Stimulated activated CD4-positive, alpha-beta T cell treated with anti-CD3 and anti-CD28 coated beads, Interleukin-12 subunit alpha, Interleukin-12 subunit beta, amount 100 ng/mL, for 4 hours (primary cell): ENCODE measurements around the gene PIAS4.
A peak's percentile ranks its signal among the peaks of the same experiment; 100 is the strongest.
"Not testable (repeated sequence)": the region's sequence is repeated elsewhere in the genome, so short reads cannot be mapped to it uniquely, and the experiment has no call there.

Experiments used
- DNase-seq: peaks from one replicate; pipeline ENCODE4 v3.0.0-alpha.2; 2020

Gene PIAS4, protein sequence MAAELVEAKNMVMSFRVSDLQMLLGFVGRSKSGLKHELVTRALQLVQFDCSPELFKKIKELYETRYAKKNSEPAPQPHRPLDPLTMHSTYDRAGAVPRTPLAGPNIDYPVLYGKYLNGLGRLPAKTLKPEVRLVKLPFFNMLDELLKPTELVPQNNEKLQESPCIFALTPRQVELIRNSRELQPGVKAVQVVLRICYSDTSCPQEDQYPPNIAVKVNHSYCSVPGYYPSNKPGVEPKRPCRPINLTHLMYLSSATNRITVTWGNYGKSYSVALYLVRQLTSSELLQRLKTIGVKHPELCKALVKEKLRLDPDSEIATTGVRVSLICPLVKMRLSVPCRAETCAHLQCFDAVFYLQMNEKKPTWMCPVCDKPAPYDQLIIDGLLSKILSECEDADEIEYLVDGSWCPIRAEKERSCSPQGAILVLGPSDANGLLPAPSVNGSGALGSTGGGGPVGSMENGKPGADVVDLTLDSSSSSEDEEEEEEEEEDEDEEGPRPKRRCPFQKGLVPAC

DNA sequence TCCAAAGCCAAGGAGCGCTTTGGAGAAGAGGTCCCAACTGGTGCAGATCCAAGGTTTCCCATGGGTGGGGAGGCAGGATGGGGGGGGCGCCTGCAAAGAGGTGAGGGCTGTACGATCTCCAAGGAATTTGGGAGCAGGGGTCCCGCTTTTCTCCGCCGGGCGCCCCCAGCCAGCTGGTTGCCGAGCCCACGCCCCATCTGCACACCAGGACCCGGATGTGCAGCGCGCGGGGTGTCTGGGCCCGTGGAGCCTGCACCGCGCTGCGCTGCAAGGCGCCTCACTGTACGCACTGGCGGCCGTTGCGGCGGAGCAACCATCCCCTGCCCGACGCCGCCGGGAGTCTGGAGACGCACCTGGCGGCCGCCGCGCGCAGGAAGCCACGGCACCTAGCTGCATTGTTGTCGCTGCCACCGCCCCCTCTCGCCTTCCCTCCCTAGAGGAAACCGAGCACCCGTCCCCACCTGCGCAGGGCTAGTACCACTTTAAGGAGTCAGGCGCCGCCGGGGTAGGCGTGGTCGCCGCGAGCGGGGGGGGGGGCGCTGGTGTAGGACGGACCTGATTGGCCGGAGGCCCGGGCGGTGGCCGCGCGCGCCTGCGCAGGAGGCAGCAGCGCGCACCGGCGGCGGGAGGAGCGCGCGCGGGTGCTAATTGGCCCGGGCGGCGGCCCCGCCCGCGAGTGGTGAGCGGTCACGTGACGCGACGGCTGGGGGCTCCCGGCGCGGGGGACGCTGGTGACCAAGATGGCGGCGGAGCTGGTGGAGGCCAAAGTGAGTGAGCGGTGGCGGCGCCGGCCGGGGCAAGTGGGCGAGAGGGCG is at the start of gene PIAS4:
Gene PIAS4, plus strand, starts transcription at position 716 of the 815 bp plus-strand sequence. Its CDS starts 25 bp downstream, at position 741.
- peak; percentile 91 for DNase-seq

DNA sequence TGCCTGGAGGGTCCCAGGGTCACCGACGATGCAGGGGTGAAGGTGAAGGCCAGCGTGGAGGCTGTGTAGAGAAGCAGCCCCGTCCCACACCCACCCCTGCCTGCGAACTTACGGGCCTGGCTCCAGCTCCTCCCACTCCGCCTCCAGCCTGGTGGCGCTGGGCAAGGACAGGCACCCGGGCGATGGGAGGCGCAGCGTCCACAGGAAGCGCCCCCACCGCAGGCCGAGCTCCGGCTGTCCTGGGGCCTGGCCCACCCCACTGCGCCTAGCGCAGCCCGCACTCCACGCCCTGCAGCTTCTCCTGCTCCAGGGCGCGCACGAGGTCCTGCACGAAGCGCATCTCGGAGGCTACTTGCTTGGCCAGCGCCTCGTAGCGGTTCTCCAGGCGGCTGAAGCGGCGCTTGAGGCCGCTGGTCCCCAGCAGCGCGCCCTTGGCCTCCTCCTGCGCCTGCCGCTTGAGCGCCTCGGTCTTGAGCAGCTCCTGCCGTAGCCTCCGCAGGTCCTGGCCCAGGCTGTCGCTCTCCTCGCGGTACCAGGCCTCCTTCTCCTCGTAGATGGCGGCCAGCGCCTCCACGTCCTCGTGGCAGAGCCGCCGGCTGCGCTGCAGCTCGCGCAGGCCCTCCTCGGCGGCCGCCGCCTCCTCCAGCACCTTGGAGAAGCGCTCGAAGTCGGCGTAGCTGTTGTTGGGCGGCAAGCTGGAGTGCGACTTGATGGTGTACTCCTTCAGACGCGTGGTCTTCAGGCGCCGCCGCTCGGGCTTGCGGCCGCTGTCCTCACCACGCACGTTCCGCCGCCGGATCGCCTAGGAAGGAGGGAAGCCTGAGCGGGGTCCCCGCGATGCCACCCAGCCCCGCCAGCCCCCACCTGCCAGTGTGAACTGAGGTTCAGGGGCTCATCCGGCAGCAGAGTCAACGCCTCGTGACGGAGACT is 48.4 kb upstream of the PIAS4 start:
- no peak for DNase-seq

DNA sequence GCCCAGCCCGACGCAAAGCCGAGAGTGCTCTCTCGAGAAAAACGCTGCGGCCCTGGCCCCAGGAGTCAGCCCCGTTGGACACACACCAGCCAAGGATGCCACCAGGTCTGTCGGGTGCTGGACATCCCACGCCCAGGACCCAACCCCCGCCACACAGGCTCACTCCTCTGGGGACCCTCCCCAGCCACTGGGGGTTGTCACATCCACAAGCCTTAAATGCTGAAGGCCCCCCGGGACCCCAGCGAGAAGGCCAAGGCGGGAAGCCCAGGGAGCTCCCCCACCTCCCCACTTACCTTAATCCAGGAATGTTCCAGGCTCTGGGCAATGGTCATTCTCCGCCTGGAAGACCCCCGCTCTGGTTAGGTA is 47.8 kb upstream of the PIAS4 start:
- DNase-seq: no peak

DNA sequence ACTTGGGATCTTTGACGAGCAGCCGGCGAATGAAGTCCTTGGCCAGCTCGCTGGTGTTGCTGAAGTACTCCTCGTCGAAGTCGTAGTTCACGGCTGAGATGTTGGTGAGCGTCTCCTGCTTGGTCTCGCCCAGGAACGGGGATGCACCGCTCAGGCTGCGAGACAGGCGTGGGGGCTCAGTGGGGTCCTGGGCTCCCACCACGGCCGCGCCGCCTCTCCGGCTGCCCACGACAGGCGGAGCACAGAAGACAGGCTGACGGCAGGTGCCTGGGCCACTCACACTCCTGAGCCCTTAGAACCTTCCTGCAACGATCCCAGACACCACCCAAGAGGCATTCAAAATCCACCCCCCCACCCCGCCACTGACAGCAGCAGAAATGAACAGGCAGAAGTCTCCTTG is 46.5 kb upstream of the PIAS4 start:
- DNase-seq: no peak

DNA sequence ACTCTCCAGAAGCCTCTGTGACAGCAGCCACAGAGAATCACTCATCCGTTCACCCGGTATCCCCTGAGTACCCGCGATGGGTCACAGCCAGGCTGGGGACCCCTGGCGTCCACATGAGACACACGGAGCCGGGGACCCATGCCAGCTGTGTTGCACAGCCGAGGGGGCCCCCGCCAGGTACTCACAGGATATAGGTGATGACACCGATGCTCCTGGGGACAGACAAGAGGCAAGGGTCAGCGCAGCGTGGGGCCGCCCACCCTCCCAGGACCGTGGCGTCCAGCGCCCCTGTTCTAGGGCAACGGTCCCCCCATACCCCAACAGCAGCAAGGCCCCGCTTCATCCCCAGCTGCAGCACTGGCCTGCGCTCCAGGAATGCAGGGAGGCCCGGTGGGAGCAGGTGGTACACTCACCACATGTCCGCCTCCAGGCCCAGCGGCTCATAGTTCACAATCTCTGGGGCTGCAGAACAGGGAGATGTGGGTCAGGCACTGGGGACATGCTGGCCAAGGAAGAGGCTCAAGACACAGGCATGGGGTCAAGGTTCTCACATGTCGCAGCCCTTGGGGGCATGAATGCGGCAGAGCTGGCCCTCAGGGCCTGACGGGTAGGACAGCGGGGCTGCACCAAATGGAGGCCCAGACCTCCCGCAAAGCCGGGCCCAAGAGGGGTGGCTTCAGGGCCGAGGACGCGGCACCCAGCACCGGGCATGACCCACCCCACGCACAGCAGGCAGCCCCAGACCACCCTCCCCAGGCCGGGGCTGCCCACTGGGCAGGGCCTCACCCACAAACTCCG is 43.9 kb upstream of the PIAS4 start:
- DNase-seq: no peak

DNA sequence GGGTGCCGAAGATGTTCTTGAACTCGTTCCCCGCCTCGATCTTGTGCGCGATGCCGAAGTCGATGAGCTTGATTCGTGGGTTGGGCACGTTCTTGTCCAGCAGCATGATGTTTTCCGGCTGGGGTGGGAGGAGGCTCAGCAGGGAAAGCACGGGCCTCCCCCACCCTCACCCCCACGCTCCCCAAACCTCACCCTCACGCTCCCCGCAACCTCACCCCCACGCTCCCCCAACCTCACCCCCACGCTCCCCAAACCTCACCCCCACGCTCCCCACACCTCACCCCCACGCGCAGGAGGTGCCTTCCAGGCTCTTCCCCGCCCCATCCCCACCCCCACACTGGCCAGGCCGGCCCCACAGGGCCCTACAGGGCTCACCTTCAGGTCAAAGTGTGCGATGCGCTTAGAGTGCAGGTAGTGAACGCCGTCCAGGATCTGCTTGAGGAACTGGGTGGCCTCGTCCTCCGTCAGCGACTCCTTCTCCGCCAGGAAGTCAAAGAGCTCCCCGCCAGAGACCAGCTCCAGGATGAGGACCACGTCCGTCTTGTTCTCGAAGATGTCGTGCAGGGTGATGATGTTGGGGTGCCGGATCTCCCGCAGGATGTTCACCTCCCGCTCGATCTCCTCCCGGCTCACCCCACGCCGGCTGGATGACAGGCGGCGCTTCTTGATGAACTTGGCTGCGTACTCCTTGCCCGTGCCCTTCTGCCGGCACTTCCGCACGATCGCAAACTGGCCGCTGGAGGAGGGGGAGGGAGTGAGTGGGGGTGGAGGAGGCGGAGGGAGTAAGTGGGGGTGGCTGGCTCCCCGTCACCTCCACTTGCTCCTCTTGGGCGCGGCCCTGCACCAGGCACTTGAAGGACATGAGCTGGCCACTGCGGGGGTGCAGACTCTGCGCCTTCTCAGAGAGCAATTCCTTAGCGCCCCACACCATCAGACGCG is 43.0 kb upstream of the PIAS4 start:
- DNase-seq: no peak

DNA sequence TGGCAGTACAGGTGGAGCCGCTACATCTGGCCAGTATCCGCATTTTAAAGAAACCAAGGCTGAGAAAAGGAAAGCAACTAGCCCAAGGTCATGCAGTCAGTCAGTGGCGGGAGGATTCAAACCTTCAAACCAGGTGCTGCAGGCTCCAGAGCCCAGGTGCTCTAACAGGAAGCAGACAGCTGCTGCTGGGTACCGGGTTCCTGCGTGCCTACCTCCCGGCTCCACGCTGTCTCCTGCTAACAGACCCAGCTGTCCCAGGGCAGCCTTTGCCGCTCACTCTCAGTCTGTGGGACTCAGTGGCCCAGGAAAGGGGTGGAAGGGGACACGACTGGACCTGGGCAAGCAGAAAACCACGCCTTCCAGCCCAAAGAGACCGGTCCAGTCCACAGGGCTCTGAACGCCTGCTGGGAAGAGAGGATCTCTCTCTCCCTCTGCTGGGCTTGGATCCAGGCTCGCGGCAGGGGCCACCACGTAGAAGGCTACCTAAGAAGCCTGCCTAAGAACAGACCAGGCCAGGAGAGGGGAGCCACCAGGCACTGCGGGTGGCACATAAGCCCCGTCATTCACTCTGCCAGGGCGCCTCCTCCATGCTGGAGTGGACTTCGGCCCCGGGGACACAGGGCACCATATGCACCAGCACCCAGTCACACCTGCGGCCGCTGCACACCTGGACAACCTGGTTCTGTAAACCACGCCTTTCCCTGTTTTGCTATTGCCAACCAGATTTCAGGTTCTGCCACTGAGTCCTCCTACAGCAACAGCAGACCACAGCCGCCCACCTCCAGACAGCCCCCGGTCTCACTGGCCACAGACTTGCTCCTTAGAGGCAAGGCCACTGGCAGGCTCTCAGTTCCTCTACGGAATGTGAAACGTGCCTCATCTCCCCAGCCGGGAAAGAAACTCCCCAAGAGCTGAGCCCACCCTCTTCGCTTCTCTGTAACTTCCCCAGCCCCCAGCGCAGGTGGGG is 41.2 kb upstream of the PIAS4 start:
- DNase-seq: no peak

DNA sequence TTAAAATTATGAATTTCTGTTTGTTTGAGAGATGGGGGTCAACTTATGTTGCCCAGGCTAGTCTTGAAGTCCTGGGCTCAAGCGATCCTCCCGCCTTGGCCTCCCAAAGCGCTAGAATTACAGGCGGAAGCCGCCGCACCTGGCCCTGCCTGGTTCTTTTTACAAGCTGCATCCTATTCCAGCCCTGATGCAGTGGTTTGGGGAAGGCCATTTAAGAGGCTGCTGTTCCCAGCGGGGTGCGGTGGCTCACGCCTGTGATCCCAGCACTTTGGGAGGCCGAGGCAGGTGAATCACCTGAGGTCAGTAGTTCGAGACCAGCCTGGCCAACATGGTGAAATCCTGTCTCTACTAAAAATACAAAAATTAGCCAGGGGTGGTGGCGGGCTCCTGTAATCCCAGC is 39.6 kb upstream of the PIAS4 start:
- DNase-seq: not testable (repeated sequence)

DNA sequence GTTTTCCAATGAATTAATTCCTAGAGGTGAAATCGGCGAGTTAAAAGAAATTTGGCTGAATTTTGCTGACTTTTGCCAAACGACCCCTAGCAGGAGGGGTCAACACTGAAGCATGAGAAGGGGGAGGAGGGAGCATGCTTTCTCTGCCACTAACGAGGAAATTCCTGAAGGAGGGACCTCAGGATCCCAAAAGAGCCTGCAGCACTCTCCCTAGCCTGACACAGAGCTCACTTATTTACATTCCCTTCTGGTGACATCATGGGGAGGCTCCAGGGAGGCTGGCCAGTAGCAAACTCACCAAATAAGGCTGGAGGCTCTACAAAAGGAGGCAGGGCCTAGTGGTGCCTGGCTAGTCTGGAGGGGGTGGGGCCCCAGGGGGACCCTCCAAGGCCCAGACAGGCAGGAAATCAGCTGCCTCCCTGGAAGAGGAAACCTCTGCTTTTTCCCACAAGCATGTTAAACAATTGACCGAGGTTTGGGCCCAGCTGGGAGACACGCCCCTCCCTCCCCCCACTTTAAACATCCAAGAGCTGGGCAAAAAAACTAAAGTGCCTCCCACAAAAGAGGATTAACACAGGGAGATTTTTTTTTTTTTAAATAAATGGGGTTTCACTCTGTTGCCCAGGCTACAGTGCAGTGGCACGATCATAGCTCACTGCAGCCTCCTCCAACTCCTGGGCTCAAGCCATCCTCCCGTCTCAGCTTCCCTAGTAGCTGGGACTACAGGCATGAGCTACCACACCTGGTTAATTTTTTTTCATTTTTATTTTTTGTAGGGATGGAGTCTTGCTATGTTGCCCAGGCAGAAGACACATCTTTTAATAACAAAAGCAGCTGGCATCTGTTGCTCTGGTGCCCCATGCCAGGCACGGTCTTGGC is 38.7 kb upstream of the PIAS4 start:
- DNase-seq: no peak

DNA sequence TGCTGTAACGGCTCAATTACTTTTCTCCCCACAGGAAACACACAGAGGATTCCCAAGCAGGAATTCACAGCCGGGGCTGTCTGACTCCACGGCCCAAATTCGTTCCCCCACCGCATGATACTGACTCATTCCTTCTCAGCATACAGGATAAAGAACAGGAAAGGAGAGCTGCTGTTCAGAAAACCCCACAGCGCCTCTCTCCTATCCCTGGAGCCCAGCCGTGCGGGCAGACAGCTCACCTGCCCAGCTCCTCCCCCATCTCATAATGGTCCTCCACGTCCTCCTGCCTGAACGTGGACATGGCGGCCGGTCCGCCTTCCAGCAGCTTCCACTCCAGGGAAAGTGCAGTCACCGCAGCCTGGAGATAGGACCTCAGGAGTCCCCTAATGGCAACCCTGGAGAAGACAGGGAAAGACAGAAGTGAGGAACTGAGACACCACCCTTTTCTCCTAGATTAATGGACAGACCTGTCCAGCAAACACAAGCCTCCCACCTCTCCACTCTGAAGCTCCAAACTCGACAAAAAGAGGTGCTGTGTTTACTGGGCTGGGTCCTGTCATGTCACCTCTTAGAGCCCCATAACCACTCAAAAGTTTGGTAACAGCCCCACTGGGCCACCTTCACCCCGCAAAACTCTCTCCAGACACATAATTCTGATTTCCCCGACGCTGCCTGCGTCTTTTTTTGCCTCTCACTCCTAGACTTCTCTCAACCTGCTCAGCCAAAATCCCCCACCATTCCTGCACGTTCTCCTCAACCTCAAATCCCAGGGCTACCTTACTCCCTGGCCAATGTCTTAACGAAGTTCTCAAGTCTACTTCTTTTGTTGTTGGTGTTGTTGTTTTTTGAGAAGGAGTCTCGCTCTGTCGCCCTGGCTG is 37.9 kb upstream of the PIAS4 start:
- DNase-seq: no peak

DNA sequence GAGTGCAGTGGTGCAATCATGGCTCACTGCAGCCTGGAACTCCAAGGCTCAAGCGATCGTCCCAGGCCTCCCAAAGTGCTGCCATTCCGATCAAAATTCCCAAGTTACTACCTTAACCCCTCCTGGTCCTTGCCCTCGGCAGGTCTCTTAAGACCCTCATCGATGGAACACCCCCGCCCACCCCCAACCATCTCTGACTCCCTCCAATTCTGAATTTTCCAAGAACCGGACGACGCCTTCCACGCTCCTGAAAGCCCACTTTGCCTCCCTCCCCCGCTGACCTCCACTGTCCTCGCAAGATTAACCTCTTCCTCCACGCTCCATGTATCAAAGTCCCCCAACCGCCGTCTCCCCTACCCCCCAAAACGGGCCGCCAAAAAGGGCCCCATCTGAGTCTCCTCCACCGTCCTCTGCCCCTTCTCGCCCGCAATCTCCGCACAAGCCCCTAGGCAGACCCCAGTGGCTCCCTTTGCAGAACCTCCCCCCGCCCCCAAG is 37.2 kb upstream of the PIAS4 start:
- DNase-seq: no peak

DNA sequence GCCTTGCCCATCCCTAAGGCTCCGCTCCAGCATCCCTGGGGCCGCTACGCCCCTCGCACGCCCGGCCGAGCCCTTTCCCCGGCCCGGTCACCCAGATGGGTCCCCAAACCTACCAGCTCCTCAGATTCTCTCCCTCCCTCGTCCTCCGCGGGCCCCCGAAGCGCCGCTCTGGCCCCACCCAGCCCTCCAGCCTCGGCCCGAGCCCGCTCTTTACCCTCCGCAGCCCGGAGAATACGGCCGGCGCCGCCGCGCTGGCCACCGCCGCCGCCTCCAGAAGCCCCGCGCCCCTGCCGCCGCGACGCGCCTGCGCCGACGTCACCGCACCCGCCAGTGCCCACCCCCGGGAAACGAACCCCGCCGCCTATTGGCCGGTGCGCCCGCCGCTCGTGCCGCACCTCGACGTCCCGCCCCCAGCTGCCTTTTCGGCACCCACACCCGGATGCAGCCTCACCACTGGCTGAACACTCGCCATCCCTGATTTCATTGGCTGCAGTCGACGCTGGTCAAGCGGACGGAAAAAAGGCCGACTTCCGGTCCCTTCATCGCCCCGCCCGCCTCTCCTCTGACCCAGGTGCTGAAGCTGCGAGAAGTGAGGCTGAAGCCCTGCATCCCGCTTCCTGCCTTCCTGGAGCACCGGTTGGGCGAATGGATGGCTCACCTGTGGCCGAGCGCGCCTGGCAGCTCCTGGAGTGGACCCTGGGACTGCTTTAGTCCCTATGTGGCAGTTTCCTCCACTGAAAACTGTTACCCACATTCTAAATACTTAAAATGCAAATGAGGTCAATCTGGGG is 36.5 kb upstream of the PIAS4 start, which contains the start of gene DAPK3:
Gene DAPK3, minus strand, starts transcription at position 292 of the 791 bp plus-strand sequence. CDS start 1,364 bp downstream, outside the sequence.
- peak; percentile 93 for DNase-seq

DNA sequence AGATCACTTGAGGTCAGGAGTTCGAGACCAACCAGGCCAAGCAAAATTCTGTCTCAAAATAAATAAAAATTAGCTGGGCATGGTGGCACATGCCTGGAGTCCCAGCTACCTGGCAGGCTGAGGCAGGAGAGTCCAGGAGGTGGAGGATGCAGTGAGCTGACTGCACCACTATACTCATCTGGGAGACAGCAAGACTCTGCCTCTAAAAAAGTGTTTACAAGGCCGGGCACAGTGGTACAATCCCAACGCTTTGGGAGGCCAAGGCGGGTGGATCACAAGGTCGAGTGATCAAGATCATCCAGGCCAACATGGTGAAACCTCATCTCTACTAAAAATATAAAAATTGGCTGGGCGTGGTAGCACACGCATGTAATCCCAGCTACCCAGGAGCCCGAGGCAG is 32.4 kb upstream of the PIAS4 start:
- no peak for DNase-seq

DNA sequence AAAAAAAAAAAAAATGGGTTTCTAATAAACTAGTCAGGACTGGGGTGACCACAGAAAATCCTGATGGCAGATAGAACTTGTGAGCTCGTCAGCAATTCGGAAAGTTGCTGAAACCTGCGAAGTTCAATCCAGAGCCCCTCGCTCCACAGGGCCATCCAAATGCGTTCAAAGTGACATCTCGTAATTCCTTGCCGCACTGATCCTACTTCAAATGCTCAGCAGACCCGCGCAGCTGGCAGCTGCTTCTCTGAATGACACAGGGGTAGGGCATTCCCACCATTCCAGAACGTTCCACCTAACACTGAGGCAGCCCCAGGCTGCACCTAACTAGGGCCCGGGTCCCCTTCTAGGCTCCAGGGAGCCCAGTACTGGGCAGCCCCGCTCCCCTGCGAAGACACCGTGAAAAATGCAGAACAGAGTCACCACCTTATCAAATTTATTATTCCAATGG is 31.9 kb upstream of the PIAS4 start:
- no peak for DNase-seq

DNA sequence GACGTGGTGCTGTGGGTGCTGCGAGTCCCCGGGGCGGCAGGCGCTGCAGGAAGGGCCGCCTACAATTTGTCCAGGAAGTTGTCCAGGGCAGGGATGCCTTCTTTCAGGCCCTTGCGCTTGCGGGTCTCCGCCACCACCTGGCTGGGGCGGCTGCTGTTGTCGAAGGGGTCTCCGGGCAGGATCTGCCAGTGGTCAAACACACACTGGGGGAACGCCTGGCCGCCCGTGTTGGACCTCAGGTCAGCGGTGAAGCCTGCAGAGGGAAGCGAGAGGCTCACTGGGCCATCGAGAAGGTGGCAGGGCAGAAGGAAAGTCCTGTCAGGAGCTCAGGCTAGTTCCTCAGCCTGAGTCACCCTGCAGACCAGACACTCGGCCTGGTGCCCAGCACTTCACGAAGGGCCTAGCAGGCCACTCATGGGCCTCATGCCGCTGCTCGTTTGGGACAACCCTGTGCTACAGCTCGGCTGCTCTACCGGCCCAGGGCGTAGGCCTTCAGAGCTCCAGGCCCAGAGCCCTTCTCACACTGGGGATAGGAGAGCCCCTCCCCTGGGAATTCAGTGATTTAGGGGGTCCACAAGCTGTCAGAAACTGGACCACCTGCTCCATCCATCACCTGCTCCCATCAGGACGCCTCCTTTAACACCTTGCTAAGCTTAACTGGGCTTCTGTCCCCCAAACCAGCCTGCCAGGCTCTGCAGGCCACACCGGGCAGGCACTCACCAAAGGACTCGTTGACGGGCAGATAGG is 30.9 kb upstream of the PIAS4 start:
- peak; percentile 20 for DNase-seq
